Muscle layer of colon (tissue), 2 donors: Measurements from ENCODE around the gene IFNLR1.
"Not testable (repeated sequence)": the region's sequence is repeated elsewhere in the genome, so short reads cannot be mapped to it uniquely, and the experiment has no call there.

Experiments used
- H3K27ac ChIP-seq: one replicate; pipeline ENCODE4 v1.7.0; 2013; ENCODE audit warnings: low read depth, mild to moderate bottlenecking, low read length, moderate library complexity
- H3K27me3 ChIP-seq, 2 donors: one replicate each; pipeline ENCODE4 v1.7.0; 2013; ENCODE audit warnings: low read length in 2 of 2, mild to moderate bottlenecking in 2 of 2; ENCODE audit not compliant: insufficient read depth in 2 of 2, control insufficient read depth in 1 of 2
- H3K36me3 ChIP-seq: one replicate; pipeline ENCODE4 v1.7.0; 2013; ENCODE audit warnings: mild to moderate bottlenecking, low read length; ENCODE audit not compliant: insufficient read depth
- H3K4me1 ChIP-seq: one replicate; pipeline ENCODE4 v1.7.0; 2013; ENCODE audit warnings: mild to moderate bottlenecking, low read length; ENCODE audit not compliant: insufficient read depth
- H3K4me3 ChIP-seq, 2 donors: one replicate each; pipeline ENCODE4 v1.7.0; 2013; ENCODE audit warnings: low read length in 2 of 2, low read depth in 1 of 2, mild to moderate bottlenecking in 1 of 2, moderate library complexity in 1 of 2
- H3K9ac ChIP-seq: one replicate; pipeline ENCODE4 v1.7.0; 2013; ENCODE audit warnings: low read length
- H3K9me3 ChIP-seq: one replicate; pipeline ENCODE4 v1.7.0; 2013; ENCODE audit warnings: mild to moderate bottlenecking, low read length
- donor health status: abdominal sarcoma.
- donor health status: Adenocarcinoma of cecum.

Gene IFNLR1

GRCh38 chr1:24216276-24217074 lies 29.4 kb upstream of the IFNLR1 start:
- no peaks in the 10 kb centered on the region for H3K9me3 ChIP-seq
- H3K36me3 ChIP-seq = no peaks in the 10 kb centered on the region
- peaks cover 9% of the 10 kb centered on the region for H3K4me1 ChIP-seq
- no peak overlapping the region for H3K4me3 ChIP-seq
- H3K27me3 ChIP-seq = peaks cover 0 to 7% of the 10 kb centered on the region in 2 donors
- no peak overlapping the region for H3K27ac ChIP-seq
- H3K9ac ChIP-seq = no peak overlapping the region

GRCh38 chr1:24215226-24215814 lies 28.2 kb upstream of the IFNLR1 start:
- Histone ChIP-seq H3K4me3 (no peak overlapping the region), H3K27ac (no peak overlapping the region), H3K4me1 (peaks cover 9% of the 10 kb centered on the region), H3K36me3 (no peaks in the 10 kb centered on the region), H3K9me3 (no peaks in the 10 kb centered on the region), H3K27me3 (peaks cover 0 to 7% of the 10 kb centered on the region in 2 donors), H3K9ac (no peak overlapping the region)

GRCh38 chr1:24212376-24212775 lies 25.3 kb upstream of the IFNLR1 start:
- peaks cover 9% of the 10 kb centered on the region for H3K4me1 ChIP-seq
- no peak overlapping the region for H3K4me3 ChIP-seq
- no peaks in the 10 kb centered on the region for H3K9me3 ChIP-seq
- no peaks in the 10 kb centered on the region for H3K36me3 ChIP-seq
- H3K9ac ChIP-seq = no peak overlapping the region
- H3K27me3 ChIP-seq = peaks cover 0 to 6% of the 10 kb centered on the region in 2 donors
- H3K27ac ChIP-seq = no peak overlapping the region

GRCh38 chr1:24210195-24210627 lies 23.1 kb upstream of the IFNLR1 start:
- Histone ChIP-seq H3K9me3 (no peaks in the 10 kb centered on the region), H3K4me1 (no peaks in the 10 kb centered on the region), H3K27ac (no peak overlapping the region), H3K27me3 (no peaks in the 10 kb centered on the region), H3K9ac (no peak overlapping the region), H3K36me3 (no peaks in the 10 kb centered on the region), H3K4me3 (no peak overlapping the region)

GRCh38 chr1:24209097-24209496 lies 22.0 kb upstream of the IFNLR1 start:
- H3K4me3 ChIP-seq = no peak overlapping the region
- no peaks in the 10 kb centered on the region for H3K27me3 ChIP-seq
- H3K9me3 ChIP-seq = no peaks in the 10 kb centered on the region
- no peaks in the 10 kb centered on the region for H3K4me1 ChIP-seq
- no peak overlapping the region for H3K27ac ChIP-seq
- H3K9ac ChIP-seq = no peak overlapping the region
- no peaks in the 10 kb centered on the region for H3K36me3 ChIP-seq

GRCh38 chr1:24207709-24208108 lies 20.6 kb upstream of the IFNLR1 start:
- no peaks in the 10 kb centered on the region for H3K4me1 ChIP-seq
- H3K4me3 ChIP-seq = no peak overlapping the region
- H3K9ac ChIP-seq = no peak overlapping the region
- H3K27me3 ChIP-seq = no peaks in the 10 kb centered on the region
- H3K9me3 ChIP-seq = no peaks in the 10 kb centered on the region
- no peaks in the 10 kb centered on the region for H3K36me3 ChIP-seq
- H3K27ac ChIP-seq = no peak overlapping the region

GRCh38 chr1:24207395-24207687 lies 20.3 kb upstream of the IFNLR1 start:
- H3K27ac ChIP-seq, H3K27me3 ChIP-seq, H3K4me1 ChIP-seq, H3K9ac ChIP-seq, H3K9me3 ChIP-seq, H3K36me3 ChIP-seq, H3K4me3 ChIP-seq: not testable (repeated sequence)

GRCh38 chr1:24206516-24207394 lies 19.7 kb upstream of the IFNLR1 start:
- H3K9me3 ChIP-seq = no peaks in the 10 kb centered on the region
- no peak overlapping the region for H3K4me3 ChIP-seq
- no peak overlapping the region for H3K9ac ChIP-seq
- H3K4me1 ChIP-seq = no peaks in the 10 kb centered on the region
- no peaks in the 10 kb centered on the region for H3K36me3 ChIP-seq
- no peak overlapping the region for H3K27ac ChIP-seq
- H3K27me3 ChIP-seq = no peaks in the 10 kb centered on the region

- Histone ChIP-seq H3K9ac (no peak overlapping the region), H3K27ac (no peak overlapping the region), H3K36me3 (no peaks in the 10 kb centered on the region), H3K4me1 (no peaks in the 10 kb centered on the region), H3K27me3 (no peaks in the 10 kb centered on the region), H3K9me3 (no peaks in the 10 kb centered on the region), H3K4me3 (no peak overlapping the region)
Measured at GRCh38 chr1:24206083-24206464, 19.0 kb upstream of the IFNLR1 start.

GRCh38 chr1:24205345-24206082 lies 18.4 kb upstream of the IFNLR1 start:
- H3K4me3 ChIP-seq = no peak overlapping the region
- no peaks in the 10 kb centered on the region for H3K4me1 ChIP-seq
- H3K27me3 ChIP-seq = no peaks in the 10 kb centered on the region
- no peaks in the 10 kb centered on the region for H3K9me3 ChIP-seq
- no peak overlapping the region for H3K9ac ChIP-seq
- H3K36me3 ChIP-seq = no peaks in the 10 kb centered on the region
- no peak overlapping the region for H3K27ac ChIP-seq

GRCh38 chr1:24204116-24204515 lies 17.0 kb upstream of the IFNLR1 start:
- H3K9me3 ChIP-seq = no peaks in the 10 kb centered on the region
- H3K4me1 ChIP-seq = no peaks in the 10 kb centered on the region
- H3K36me3 ChIP-seq = no peaks in the 10 kb centered on the region
- no peak overlapping the region for H3K9ac ChIP-seq
- H3K27me3 ChIP-seq = no peaks in the 10 kb centered on the region
- no peak overlapping the region for H3K4me3 ChIP-seq
- H3K27ac ChIP-seq = no peak overlapping the region
